Hippocampal formation (tissue), 2 donors: ENCODE data around the gene LCAT.

Source experiments
- DNase-seq, 2 donors: peaks; one replicate each; lab custom pipeline; 2025; lab: John Stamatoyannopoulos, UW

The LCAT gene

GRCh38 chr16:67909056-67909742 lies 34.7 kb downstream of the LCAT start:
- DNase-seq, result no peak

- DNase-seq, result no peak
These were observed 36.3 kb downstream of the LCAT start for GRCh38 chr16:67907397-67908180.

DNA sequence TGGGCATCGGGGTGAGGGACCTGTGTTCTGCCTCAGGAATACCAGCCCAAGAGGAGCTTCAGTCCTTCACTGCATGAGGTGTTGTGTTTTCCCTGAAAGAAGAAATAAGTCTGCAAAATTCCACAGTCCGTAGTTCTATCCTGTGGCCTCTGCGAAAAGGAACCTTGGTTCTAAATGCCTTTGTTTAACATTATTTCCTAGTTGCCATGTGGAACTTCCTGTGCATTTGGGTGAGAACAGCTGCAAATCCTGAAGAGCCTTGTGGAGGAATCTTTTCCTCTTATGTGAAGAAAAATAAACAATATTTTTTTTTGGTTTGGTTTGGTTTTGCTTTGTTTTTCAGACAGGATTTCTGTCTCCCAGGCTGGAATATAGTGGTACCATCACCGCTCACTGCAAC lies 41.1 kb downstream of the LCAT start:
- no peak for DNase-seq

GRCh38 chr16:67901734-67902133 lies 42.2 kb downstream of the LCAT start:
- no peak for DNase-seq

DNA sequence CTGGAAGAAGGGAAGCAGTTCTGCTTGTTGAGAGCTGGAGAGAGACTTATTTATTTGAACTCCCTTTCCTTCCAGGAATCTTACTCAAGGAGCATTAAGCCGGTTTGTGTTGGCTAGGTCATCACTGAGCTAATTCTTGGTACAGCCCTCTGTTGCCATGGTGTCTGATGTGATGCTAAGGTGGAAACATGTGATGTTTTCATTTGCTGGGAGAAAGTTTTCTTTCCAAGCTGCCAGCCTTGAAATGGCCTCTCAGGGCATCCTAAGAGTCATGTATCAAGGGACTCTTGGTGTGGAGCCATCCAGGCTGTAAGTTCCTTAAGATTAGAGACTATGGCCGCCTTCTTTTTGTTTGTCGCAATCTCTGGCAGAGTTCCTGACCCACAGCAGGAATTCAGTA lies 46.7 kb downstream of the LCAT start:
- DNase-seq, result no peak

- no peak for DNase-seq
These were observed 50.0 kb downstream of the LCAT start for GRCh38 chr16:67893743-67894399.

DNA sequence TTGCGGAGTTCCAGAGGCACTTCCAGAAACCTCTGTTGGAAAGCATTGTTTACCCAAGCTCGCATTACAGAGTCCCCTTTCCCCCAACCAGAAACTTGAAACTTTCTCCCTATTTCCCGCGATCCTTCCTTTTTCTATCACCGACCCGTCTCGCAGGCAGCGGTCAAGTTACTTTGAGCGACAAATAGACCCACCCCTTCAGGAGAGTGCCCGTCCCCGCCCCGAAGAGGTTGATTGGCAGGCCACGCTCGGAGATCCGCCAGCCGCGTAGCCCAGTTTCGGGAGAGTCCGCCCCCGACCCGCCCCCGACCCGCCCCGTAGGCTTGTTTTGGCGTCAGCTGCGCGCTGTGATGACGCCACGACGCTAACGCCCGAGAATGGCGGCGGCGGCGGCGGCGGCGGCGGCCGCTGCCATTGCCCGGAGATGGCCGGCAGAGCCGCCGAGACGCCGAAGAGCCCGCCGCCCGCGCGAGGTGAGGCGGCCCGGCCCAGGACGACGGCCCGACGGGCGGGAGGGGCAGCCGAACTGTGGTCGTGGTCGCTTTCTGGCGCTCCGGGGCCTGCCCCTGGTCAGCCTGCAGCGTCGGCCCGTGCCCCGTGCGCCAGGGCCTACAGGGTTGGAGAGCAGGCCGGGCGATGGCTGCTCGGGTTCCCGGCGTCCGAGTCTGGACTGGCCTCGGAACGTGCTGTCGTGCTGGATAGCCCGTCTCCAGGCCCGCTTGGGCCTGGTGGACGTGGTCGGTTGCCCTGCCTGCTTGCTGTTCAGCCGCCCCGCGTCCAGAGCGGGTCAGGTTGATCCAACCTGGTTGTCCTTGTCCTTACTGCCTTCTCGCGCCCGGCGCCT lies 50.8 kb downstream of the LCAT start, which contains the start of gene PSKH1:
Gene PSKH1, plus strand, starts transcription at position 356 of the 844 bp plus-strand sequence. CDS start 15,496 bp downstream, outside the sequence.
- DNase-seq, result peak; percentile 95 to 97

GRCh38 chr16:67892375-67892774 lies 51.5 kb downstream of the LCAT start:
- DNase-seq, result no peak
